ENCODE data around the gene GSX1. TPM values are rescaled to one million over a fixed set of nuclear protein-coding genes. Genes with fewer than 3 reads are reported as not detected.

The GSX1 gene
- total and polyA plus RNA-seq, 2 experiments from 2014 or later: not detected

- Histone ChIP-seq H3K27ac (no peak overlapping the region), H3K9me3 (ENCODE audit: low read depth) (no peaks in the 10 kb centered on the region), H3K27me3 (peaks cover 76% of the 10 kb centered on the region), H3K4me3 (no peak overlapping the region), H3K4me1 (ENCODE audit: low read depth) (no peaks in the 10 kb centered on the region), H3K36me3 (no peaks in the 10 kb centered on the region)
- TF ChIP-seq CTCF (IDR thresholded peaks at IDR 0.05; ENCODE audit: low read depth, low read length): no peak
- no peak for DNase-seq (ENCODE audit: low read depth in 1 of 2, low spot score in 1 of 2)
Measured at GRCh38 chr13:27835799-27836198, 43.5 kb downstream of the GSX1 start.

- peaks cover 56% of the 10 kb centered on the region for H3K27me3 ChIP-seq
- no peaks in the 10 kb centered on the region for H3K36me3 ChIP-seq
- no peaks in the 10 kb centered on the region for H3K9me3 ChIP-seq (ENCODE audit: low read depth)
- no peaks in the 10 kb centered on the region for H3K4me1 ChIP-seq (ENCODE audit: low read depth)
- DNase-seq (ENCODE audit: low read depth in 1 of 2, low spot score in 1 of 2): no peak
- no peak overlapping the region for H3K4me3 ChIP-seq
- no peak for TF ChIP-seq CTCF (IDR thresholded peaks at IDR 0.05; ENCODE audit: low read depth, low read length)
- H3K27ac ChIP-seq: no peak overlapping the region
Measured at GRCh38 chr13:27839809-27840467, 47.7 kb downstream of the GSX1 start.

GRCh38 chr13:27842571-27842970 is 50.3 kb downstream of the GSX1 start:
- Histone ChIP-seq H3K27me3 (peaks cover 50% of the 10 kb centered on the region), H3K27ac (no peak overlapping the region), H3K36me3 (no peaks in the 10 kb centered on the region), H3K4me3 (no peak overlapping the region), H3K4me1 (ENCODE audit: low read depth) (no peaks in the 10 kb centered on the region), H3K9me3 (ENCODE audit: low read depth) (no peaks in the 10 kb centered on the region)
- no peak for TF ChIP-seq CTCF (IDR thresholded peaks at IDR 0.05; ENCODE audit: low read depth, low read length)
- no peak for DNase-seq (ENCODE audit: low read depth in 1 of 2, low spot score in 1 of 2)

Other genes with a start within 250 kb of the GSX1 start
- gene LNX2, start 172.0 kb upstream of the GSX1 start, total RNA-seq: 7.4 and 11.6 TPM in 2 replicates
- 7.1 and 10.1 TPM in 2 replicates for gene LNX2, start 172.0 kb upstream of the GSX1 start, polyA plus RNA-seq
- gene POLR1D, start 170.6 kb upstream of the GSX1 start, total RNA-seq: 106 and 116 TPM in 2 replicates
- gene POLR1D, start 170.6 kb upstream of the GSX1 start, polyA plus RNA-seq: 101 and 114 TPM in 2 replicates
- gene PDX1, start 127.5 kb downstream of the GSX1 start, total RNA-seq: not detected in 2 replicates
- not detected in 2 replicates for gene PDX1, start 127.5 kb downstream of the GSX1 start, polyA plus RNA-seq
- not detected in 2 replicates for gene CDX2, start 176.8 kb downstream of the GSX1 start, total RNA-seq
- gene CDX2, start 176.8 kb downstream of the GSX1 start, polyA plus RNA-seq: not detected in 2 replicates
- not detected in 2 replicates for gene URAD, start 196.2 kb downstream of the GSX1 start, total RNA-seq
- gene URAD, start 196.2 kb downstream of the GSX1 start, polyA plus RNA-seq: not detected in 2 replicates